K562 (cell line): Measurements from ENCODE around the gene LCNL1. TPM values are rescaled to one million over a fixed set of nuclear protein-coding genes. Genes with fewer than 3 reads are reported as not detected.

Experiments
- ATAC-seq: fragments of 200-7000 bp; cut with Tn5 transposase; 3 replicates; pipeline ENCODE4 v1.9.1; 2020; ENCODE audit warnings: moderate library complexity
- BruUV-seq: library from RNA; stranded (reverse); fragments of 400-500 nt; replicated peaks from 2 replicates; lab custom pipeline; 2021; lab: Mats Ljungman, UMichigan
- CTCF ChIA-PET: fragments of 300-600 bp; formaldehyde crosslinking; extraction: SDS; loops from one replicate; lab custom pipeline; 2021; ENCODE audit warnings: low intra/inter-chr PET ratio; lab: Yijun Ruan, JAX
- POLR2A ChIA-PET: fragments of 300-600, 350-650 bp; sonication (Branson Sonifier 250); formaldehyde crosslinking; extraction: SDS; loops from one replicate; lab custom pipeline; 2021; ENCODE audit warnings: antibody characterized with exemption, inconsistent platforms; lab: Yijun Ruan, JAX
- DNase-seq, 4 experiments: peaks; one replicate each; pipeline versions ENCODE4 v3.0.0 to v3.0.0-alpha.2; 2011 to 2018; ENCODE audit warnings: low spot score in 3 of 4, mixed read lengths in 3 of 4; ENCODE audit errors: extremely low read depth in 1 of 4
- FAIRE-seq: peaks from 2 replicates; lab custom pipeline; 2011; peaks lifted over from hg19 to GRCh38; lab: Jason Lieb, UNC
- H2AFZ ChIP-seq: 2 replicates; pipeline ENCODE4 v1.6.0; 2011; ENCODE audit warnings: low read depth, low read length, control low read depth, inconsistent platforms
- H3K27ac ChIP-seq: fragments of 200-600 bp; 3 replicates; pipeline ENCODE4 v1.8.0; 2011; ENCODE audit warnings: low read depth, mild to moderate bottlenecking, control low read depth, inconsistent platforms, low read length, moderate library complexity, mixed read lengths; ENCODE audit errors: extremely low read depth
- H3K27me3 ChIP-seq, 2 experiments: fragments of 300-600 bp in 1 of 2; 2 replicates in 1 of 2; 3 replicates in 1 of 2; pipeline versions ENCODE4 v1.6.0 to v1.8.0; 2011; ENCODE audit warnings: inconsistent platforms in 2 of 2, low read length in 2 of 2, mild to moderate bottlenecking in 1 of 2, mixed read lengths in 1 of 2, moderate library complexity in 1 of 2; ENCODE audit not compliant: control insufficient read depth in 2 of 2, insufficient read depth in 2 of 2
- H3K36me3 ChIP-seq: fragments of 300-600 bp; 3 replicates; pipeline ENCODE4 v1.8.0; 2011; ENCODE audit warnings: mild to moderate bottlenecking, low read length, inconsistent platforms; ENCODE audit not compliant: control insufficient read depth, insufficient read depth
- H3K4me1 ChIP-seq, 2 experiments: fragments of 200-600 bp in 1 of 2; replicated peaks in 1 of 2; 2 replicates in 1 of 2; 3 replicates in 1 of 2; pipeline versions ENCODE4 v1.5.1 to v1.8.0; 2011; ENCODE audit warnings: inconsistent platforms in 2 of 2, low read length in 2 of 2, mild to moderate bottlenecking in 1 of 2, mixed read lengths in 1 of 2, moderate library complexity in 1 of 2; ENCODE audit not compliant: control insufficient read depth in 2 of 2, insufficient read depth in 2 of 2
- H3K4me2 ChIP-seq: 2 replicates; pipeline ENCODE4 v1.6.1; 2011; ENCODE audit warnings: low read length, control low read depth, inconsistent platforms, mixed read lengths; ENCODE audit not compliant: insufficient read depth
- H3K4me3 ChIP-seq: fragments of 200-600 bp; sonication (generic), shearing (Covaris generic); 2 replicates; pipeline ENCODE4 v1.5.1; 2016; ENCODE audit warnings: control low read depth, inconsistent platforms
- H3K79me2 ChIP-seq: fragments of 200-600 bp; 3 replicates; pipeline ENCODE4 v1.8.0; 2011; ENCODE audit warnings: low read length, inconsistent platforms; ENCODE audit not compliant: control insufficient read depth, insufficient read depth
- H3K9ac ChIP-seq, 2 experiments: 2 replicates each; pipeline versions ENCODE4 v1.6.0 to v1.6.1; 2011; ENCODE audit warnings: low read depth in 2 of 2, low read length in 2 of 2, control low read depth in 1 of 2, inconsistent platforms in 1 of 2, mild to moderate bottlenecking in 1 of 2, mixed read lengths in 1 of 2; ENCODE audit not compliant: insufficient read depth in 1 of 2
- H3K9me1 ChIP-seq: one replicate; pipeline ENCODE4 v1.6.0; 2011; ENCODE audit warnings: inconsistent platforms, mild to moderate bottlenecking, low read length, moderate library complexity; ENCODE audit not compliant: control insufficient read depth, insufficient read depth
- H3K9me3 ChIP-seq: replicated peaks from 2 replicates; pipeline ENCODE4 v1.5.1; 2011; ENCODE audit warnings: low read depth, low read length, inconsistent platforms; ENCODE audit not compliant: control insufficient read depth, insufficient read depth
- H4K20me1 ChIP-seq: replicated peaks from 2 replicates; pipeline ENCODE4 v1.6.1; 2011; ENCODE audit warnings: low read length, inconsistent platforms, mixed read lengths; ENCODE audit not compliant: control insufficient read depth, insufficient read depth
- CHCHD3 ChIP-seq: fragments of 250-450 bp; sonication (Bioruptor Pico); IDR thresholded peaks from 2 replicates; pipeline ENCODE4 v2.1.2; 2022; ENCODE audit warnings: mild to moderate bottlenecking
- ELK1 ChIP-seq: sonication (generic); formaldehyde crosslinking; IDR thresholded peaks from 2 replicates; pipeline ENCODE4 v1.8.1; 2022; ENCODE audit warnings: missing genetic modification reagents
- NONO ChIP-seq, 2 experiments: fragments of 200-400 bp in 1 of 2; fragments of 450-650 bp in 1 of 2; formaldehyde crosslinking in 1 of 2; IDR thresholded peaks; 2 replicates each; pipeline ENCODE4 v1.6.1; 2017; ENCODE audit warnings: low read depth in 2 of 2, mild to moderate bottlenecking in 2 of 2, moderate library complexity in 2 of 2, low read length in 1 of 2
- POLR2A ChIP-seq: fragments of 450-650 bp; conservative IDR thresholded peaks from 2 replicates; pipeline ENCODE4 v1.6.1; 2016
- STAG1 ChIP-seq: sonication (generic); formaldehyde crosslinking; IDR thresholded peaks from 2 replicates; pipeline ENCODE4 v1.5.0; 2020; ENCODE audit warnings: missing genetic modification reagents, borderline replicate concordance
- VEZF1 ChIP-seq: fragments of 200-800 bp; sonication (Bioruptor generic); IDR thresholded peaks from 2 replicates; pipeline ENCODE4 v1.6.1; 2017; ENCODE audit warnings: missing genetic modification characterization, missing compliant biosample characterization
- ZBTB1 ChIP-seq: sonication (generic); formaldehyde crosslinking; IDR thresholded peaks from 2 replicates; pipeline ENCODE4 v1.8.1; 2023; ENCODE audit warnings: missing genetic modification reagents, low read depth, mild to moderate bottlenecking, borderline replicate concordance
- ZFP30 ChIP-seq: fragments of 250-450 bp; sonication (Bioruptor Pico); IDR thresholded peaks from 2 replicates; pipeline ENCODE4 v1.8.0; 2022; ENCODE audit warnings: moderate library complexity, mild to moderate bottlenecking, inconsistent platforms, borderline replicate concordance
- ZNF140 ChIP-seq: fragments of 250-450 bp; sonication (Bioruptor Pico); IDR thresholded peaks from 2 replicates; pipeline ENCODE4 v1.8.0; 2021; ENCODE audit warnings: moderate library complexity, mild to moderate bottlenecking, inconsistent platforms
- ZNF696 ChIP-seq: fragments of 250-450 bp; sonication (Bioruptor Pico); conservative IDR thresholded peaks from 2 replicates; pipeline ENCODE4 v1.4.0; 2020; ENCODE audit warnings: mild to moderate bottlenecking, moderate library complexity
- WGBS: fragments of 100-300 bp; shearing (Covaris generic); methylation state at CpG from one replicate; pipeline ENCODE4 v1.1.6; 2016; ENCODE audit warnings: low coverage, mixed read lengths; ENCODE audit not compliant: insufficient coverage; ENCODE audit errors: missing lambda C conversion rate; 5-methylcytosine and 5-hydroxymethylcytosine counted together
- in situ Hi-C: fragments of 300-500 bp; cut with MboI; formaldehyde crosslinking; loops from 4 replicates; pipeline ENCODE4 v1.15.0; 2018; ENCODE audit warnings: inconsistent platforms, mixed read lengths
- intact Hi-C: fragments of 100-400 bp; cut with micrococcal nuclease; formaldehyde crosslinking; loops from 2 replicates; pipeline ENCODE4 v1.14.2; 2022
- polyA plus RNA-seq, 8 experiments: library from polyadenylated mRNA; depleted of rRNA in 4 of 8; stranded (reverse) in 5 of 8; unstranded in 3 of 8; fragments of >200 nt; fragmentation: Nextera tagmentation in 2 of 8; fragmentation: Illumina TruSeq in 1 of 8; extraction: Ambion mirVana in 2 of 8; extraction: Trizol in 1 of 8; gene quantifications; 2 replicates each; pipeline versions ENCODE4 v1.2.1 to v1.2.3, GENCODE V29; 2011 to 2014; ENCODE audit warnings: inconsistent platforms in 1 of 8, missing spikeins in 1 of 8
- total RNA-seq, 7 experiments: library from RNA; depleted of rRNA in 6 of 7; stranded (reverse); fragments of >200 nt in 6 of 7; fragmentation: Illumina TruSeq in 2 of 7; extraction: Trizol in 2 of 7; gene quantifications; 2 replicates each; pipeline versions ENCODE4 v1.2.1 to v1.2.3, GENCODE V29; 2011 to 2021; ENCODE audit warnings: low replicate concordance in 1 of 7
- TF ChIP-seq, protein P1 (sequence below): sonication (generic); formaldehyde crosslinking; IDR thresholded peaks from 2 replicates; pipeline ENCODE4 v1.8.0; 2022; ENCODE audit warnings: mild to moderate bottlenecking, missing genetic modification reagents

The LCNL1 gene
- total and polyA plus RNA-seq, 9 of the 15 experiments (the other 6 are each of a cell fraction or from before 2014, with no cell fraction given): 0.04 to 0.16 (median 0.04) TPM; not detected in 4

DNA sequence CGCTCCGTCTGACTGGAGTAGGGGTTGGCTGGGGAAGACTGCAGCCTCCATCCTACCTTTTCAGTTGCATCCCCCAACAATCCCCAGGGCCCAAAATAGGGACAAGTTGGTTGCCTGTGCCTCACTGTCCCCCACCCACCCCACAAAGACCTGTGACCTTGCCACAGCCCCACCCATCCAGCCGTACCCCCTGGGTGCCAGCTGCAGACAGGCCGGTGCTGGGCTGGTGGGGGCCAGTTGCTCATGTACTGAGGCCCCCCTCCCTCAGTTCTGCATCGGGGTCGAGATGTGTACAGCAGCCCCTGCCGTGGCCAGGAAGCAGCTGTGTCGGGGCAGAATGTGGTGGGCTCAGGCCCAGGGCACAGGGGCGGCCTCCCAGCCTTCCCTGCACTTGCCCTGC is 374 bp downstream of the LCNL1 start:
- WGBS: 61% methylated on average over 8 of the region's 9 CpGs
- H3K79me2 ChIP-seq: no peaks in the 10 kb centered on the region
- no peak for ATAC-seq
- BruUV-seq: no TSS peak
- H3K4me2 ChIP-seq: no peak overlapping the region
- H3K9ac ChIP-seq: peak overlapping the region in 1 of 2 experiments; percentile 64; a peak in 2 of 4 replicates
- no peak for FAIRE-seq
- intact Hi-C loops: no loop called here
- H3K36me3 ChIP-seq: no peaks in the 10 kb centered on the region
- no peak overlapping the region for H3K27ac ChIP-seq
- ChIA-PET CTCF (no interaction called here), POLR2A (interaction anchor here (0.6 kb wide), 1 partner anchor 146 kb away, joined by 3 read pairs; no protein-coding TSS in a partner anchor)
- no peaks in the 10 kb centered on the region for H3K27me3 ChIP-seq
- peaks cover 9 to 72% of the 10 kb centered on the region in 2 experiments; a peak in 4 of 5 replicates for H3K4me1 ChIP-seq
- no peak for TF ChIP-seq CHCHD3 (CRISPR knock-in tag)
- no peak for TF ChIP-seq VEZF1 (CRISPR knock-in tag)
- in situ Hi-C loops: no loop called here
- no peak for DNase-seq
- no peaks in the 10 kb centered on the region for H3K9me3 ChIP-seq
- H2AFZ ChIP-seq: no peak overlapping the region
- H3K4me3 ChIP-seq: no peak overlapping the region
- H3K9me1 ChIP-seq: no peaks in the 10 kb centered on the region
- H4K20me1 ChIP-seq: no peaks in the 10 kb centered on the region

GRCh38 chr9:136983656-136984314 is 992 bp downstream of the LCNL1 start:
- Histone ChIP-seq H3K4me1 (peaks cover 9 to 69% of the 10 kb centered on the region in 2 experiments; a peak in 4 of 5 replicates), H3K9me3 (no peaks in the 10 kb centered on the region), H3K27me3 (no peaks in the 10 kb centered on the region), H3K27ac (no peak overlapping the region), H3K4me3 (no peak overlapping the region), H2AFZ (no peak overlapping the region), H3K4me2 (no peak overlapping the region), H3K36me3 (no peaks in the 10 kb centered on the region), H3K79me2 (no peaks in the 10 kb centered on the region), H3K9ac (peak overlapping the region in 1 of 2 experiments; percentile 64; a peak in 2 of 4 replicates), H3K9me1 (no peaks in the 10 kb centered on the region), H4K20me1 (no peaks in the 10 kb centered on the region)
- no peak for ATAC-seq
- POLR2A ChIA-PET: no interaction called here
- 54% methylated on average over 11 of the region's 11 CpGs for WGBS
- no TSS peak for BruUV-seq
- peak; percentile 65 for FAIRE-seq
- CTCF ChIA-PET: no interaction called here
- DNase-seq: no peak
- in situ Hi-C loops (no loop called here), intact Hi-C loops (no loop called here)
- TF ChIP-seq NONO (IDR thresholded peaks at IDR 0.05; ENCODE audit: low read depth in 2 of 2, low read length in 1 of 2) (no peak), ELK1 (CRISPR knock-in tag) (no peak), POLR2A (no peak), ZFP30 (CRISPR knock-in tag) (no peak), ZNF140 (CRISPR knock-in tag) (no peak), ZNF696 (CRISPR knock-in tag) (no peak), ZBTB1 (no peak), STAG1 (CRISPR knock-in tag) (no peak)
- TF ChIP-seq, protein P1, sequence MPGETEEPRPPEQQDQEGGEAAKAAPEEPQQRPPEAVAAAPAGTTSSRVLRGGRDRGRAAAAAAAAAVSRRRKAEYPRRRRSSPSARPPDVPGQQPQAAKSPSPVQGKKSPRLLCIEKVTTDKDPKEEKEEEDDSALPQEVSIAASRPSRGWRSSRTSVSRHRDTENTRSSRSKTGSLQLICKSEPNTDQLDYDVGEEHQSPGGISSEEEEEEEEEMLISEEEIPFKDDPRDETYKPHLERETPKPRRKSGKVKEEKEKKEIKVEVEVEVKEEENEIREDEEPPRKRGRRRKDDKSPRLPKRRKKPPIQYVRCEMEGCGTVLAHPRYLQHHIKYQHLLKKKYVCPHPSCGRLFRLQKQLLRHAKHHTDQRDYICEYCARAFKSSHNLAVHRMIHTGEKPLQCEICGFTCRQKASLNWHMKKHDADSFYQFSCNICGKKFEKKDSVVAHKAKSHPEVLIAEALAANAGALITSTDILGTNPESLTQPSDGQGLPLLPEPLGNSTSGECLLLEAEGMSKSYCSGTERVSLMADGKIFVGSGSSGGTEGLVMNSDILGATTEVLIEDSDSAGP (CRISPR knock-in tag): no peak
